HCT116 (cell line): ENCODE measurements around the gene TMEM271.

Experiments used
- CTCF ChIP-seq, 3 experiments: fragments of 200-600 bp in 1 of 3; sonication (generic) in 1 of 3; IDR thresholded peaks in 2 of 3; conservative IDR thresholded peaks in 1 of 3; 2 replicates each; pipeline ENCODE4 v1.5.1; 2012 to 2017; ENCODE audit warnings: low read depth in 2 of 3, low read length in 2 of 3, antibody characterized with exemption in 1 of 3, borderline replicate concordance in 1 of 3, control low read depth in 1 of 3, mild to moderate bottlenecking in 1 of 3, mixed read lengths in 1 of 3, mixed run types in 1 of 3, moderate library complexity in 1 of 3; ENCODE audit not compliant: insufficient read depth in 1 of 3
- JUND ChIP-seq: IDR thresholded peaks from 2 replicates; pipeline ENCODE4 v1.6.1; 2012
- POLR2A ChIP-seq: IDR thresholded peaks from 2 replicates; pipeline ENCODE4 v1.7.0; 2011; ENCODE audit warnings: borderline replicate concordance; ENCODE audit not compliant: insufficient read depth, insufficient read length; ENCODE audit errors: extremely low read depth
- ZBTB33 ChIP-seq: IDR thresholded peaks from 2 replicates; pipeline ENCODE4 v1.6.1; 2011; ENCODE audit warnings: mild to moderate bottlenecking, low read length, moderate library complexity; ENCODE audit not compliant: insufficient replicate concordance; ENCODE audit errors: extremely low read depth

- no peak for TF ChIP-seq ZBTB33
- TF ChIP-seq JUND, result no peak
- TF ChIP-seq POLR2A, result no peak
- TF ChIP-seq CTCF (IDR thresholded peaks at IDR 0.05 in 2 of 3, conservative IDR thresholded peaks at IDR 0.05 in 1 of 3; ENCODE audit: borderline replicate concordance in 1 of 3, insufficient read depth in 1 of 3, low read depth in 2 of 3, low read length in 2 of 3), result no peak
Observed at GRCh38 chr4:621296-622070, 45.4 kb upstream of the TMEM271 start.
